Heart left ventricle (tissue), 13 donors: ENCODE measurements around the gene EXOC4.

ENCODE experiments used
- CTCF ChIP-seq, 12 donors: fragments of 200-600 bp; sonication (generic) in 4 of 12; IDR thresholded peaks; one replicate each; pipeline versions ENCODE4 v1.5.0 to v1.8.0; 2018 to 2022; ENCODE audit warnings: antibody characterized with exemption in 12 of 12, mild to moderate bottlenecking in 5 of 12
- POLR2A ChIP-seq, 2 donors: fragments of 450-650 bp; IDR thresholded peaks; one replicate each; pipeline ENCODE4 v1.6.1; 2017; ENCODE audit warnings: antibody characterized with exemption in 2 of 2, mild to moderate bottlenecking in 2 of 2, moderate library complexity in 2 of 2
- donor health status: ischemic (EF 13 %, LVEDD 7.1; RV severe dilation, severe dysfunction).
- donor health status: DM: no; HTN: yes; CAD: no.
- donor health status: DM: no; HTN: no; CAD: no.
- donor health status: ischemic (EF 25% LVEDD 6.9; RV normal size, moderate dysfunction).
- donor health status: ischemic (EF 25% LVEDD 5.7; RV mildly dilated, moderate dysfunction).
- donor health status: ischemic (EF 35%, LVEDD 5.7; RV mildly dilated, moderate dysfunction).
- donor health status: nonischemic (EF 11% LVEDD 7.7; RV severe dilation, severe dysfunction).
- donor health status: DM: yes; HTN: yes; CAD: no.
- donor health status: PGD.
- donor health status: ischemic (EF 29% LVEDD 5.4; RV normal size, mild dysfunction).
- donor health status: nonischemic (EF 23%, LVEDD 6.1; RV moderate dilation, normal function).

DNA sequence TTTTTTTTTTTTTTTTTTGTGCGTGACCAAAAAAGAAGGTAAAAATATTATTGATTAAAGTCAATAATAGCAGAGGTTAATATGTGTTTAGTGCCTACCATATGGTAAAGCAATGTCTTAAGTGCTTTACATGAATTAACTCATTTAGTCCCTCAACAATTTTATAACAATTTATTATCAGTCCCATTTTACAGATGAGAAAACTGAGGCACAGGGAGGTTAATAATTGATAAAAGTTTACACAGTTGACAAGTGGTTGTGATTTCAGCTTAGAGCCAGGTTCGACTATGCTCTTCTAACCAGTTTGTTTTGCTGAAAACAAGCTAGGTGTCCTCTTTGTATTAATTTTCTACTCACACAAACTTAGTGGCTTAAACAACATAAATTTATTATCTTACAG, 67.0 kb downstream of the EXOC4 start:
- TF ChIP-seq CTCF (IDR thresholded peaks at IDR 0.05) (no peak), POLR2A (IDR thresholded peaks at IDR 0.05) (no peak)
